Mesenchymal stem cell (in vitro differentiated cells and primary cell): ENCODE data around the gene CEACAM16.
A peak's percentile ranks its signal among the peaks of the same experiment; 100 is the strongest.

ENCODE experiments used
- DNase-seq: peaks from one replicate; pipeline ENCODE4 v3.0.0-alpha.2; 2013
- H2AFZ ChIP-seq: one replicate; pipeline ENCODE4 v1.6.1; 2013; ENCODE audit warnings: low read depth, mild to moderate bottlenecking, control low read depth, inconsistent platforms, low read length, moderate library complexity
- H2AK5ac ChIP-seq: 2 replicates; pipeline ENCODE4 v1.6.1; 2013; ENCODE audit warnings: low read length, moderate library complexity, mild to moderate bottlenecking, inconsistent platforms; ENCODE audit not compliant: severe bottlenecking
- H2BK120ac ChIP-seq: one replicate; pipeline ENCODE4 v1.6.1; 2013; ENCODE audit warnings: low read depth, mild to moderate bottlenecking, inconsistent platforms, low read length, moderate library complexity
- H2BK12ac ChIP-seq, 2 experiments: one replicate each; pipeline ENCODE4 v1.6.1; 2013; ENCODE audit warnings: inconsistent platforms in 2 of 2, low read length in 2 of 2, mild to moderate bottlenecking in 2 of 2, moderate library complexity in 2 of 2, control low read depth in 1 of 2
- H2BK15ac ChIP-seq: one replicate; pipeline ENCODE4 v1.6.1; 2013; ENCODE audit warnings: mild to moderate bottlenecking, low read depth, inconsistent platforms; ENCODE audit not compliant: poor library complexity, severe bottlenecking
- H2BK5ac ChIP-seq: 2 replicates; pipeline ENCODE4 v1.6.1; 2013; ENCODE audit warnings: low read depth, mild to moderate bottlenecking, low read length, control low read depth, inconsistent platforms; ENCODE audit not compliant: poor library complexity, severe bottlenecking
- H3K14ac ChIP-seq, 2 experiments: one replicate each; pipeline ENCODE4 v1.6.1; 2013; ENCODE audit warnings: inconsistent platforms in 2 of 2, low read length in 2 of 2, control low read depth in 1 of 2, mild to moderate bottlenecking in 1 of 2, moderate library complexity in 1 of 2
- H3K18ac ChIP-seq, 2 experiments: one replicate each; pipeline ENCODE4 v1.6.1; 2013; ENCODE audit warnings: inconsistent platforms in 2 of 2, low read length in 2 of 2, control low read depth in 1 of 2, low read depth in 1 of 2, mild to moderate bottlenecking in 1 of 2
- H3K23ac ChIP-seq, 2 experiments: one replicate each; pipeline ENCODE4 v1.6.1; 2013; ENCODE audit warnings: inconsistent platforms in 2 of 2, low read length in 2 of 2, mild to moderate bottlenecking in 2 of 2, moderate library complexity in 2 of 2, control low read depth in 1 of 2
- H3K27ac ChIP-seq: 2 replicates; pipeline ENCODE4 v1.5.1; 2013; ENCODE audit warnings: mild to moderate bottlenecking, moderate library complexity, low read length, control low read depth, inconsistent platforms; ENCODE audit not compliant: poor library complexity, severe bottlenecking
- H3K27me3 ChIP-seq, 2 experiments: 2 replicates each; pipeline versions ENCODE4 v1.6.1 to v1.7.0; 2013; ENCODE audit warnings: low read length in 2 of 2, mild to moderate bottlenecking in 2 of 2, moderate library complexity in 2 of 2, control low read depth in 1 of 2, inconsistent platforms in 1 of 2; ENCODE audit not compliant: control insufficient read depth in 1 of 2, insufficient read depth in 1 of 2
- H3K36me3 ChIP-seq, 2 experiments: 2 replicates each; pipeline versions ENCODE4 v1.6.1 to v1.7.0; 2013; ENCODE audit warnings: low read length in 2 of 2, control low read depth in 1 of 2, inconsistent platforms in 1 of 2, low read depth in 1 of 2, mild to moderate bottlenecking in 1 of 2; ENCODE audit not compliant: insufficient read depth in 2 of 2, control insufficient read depth in 1 of 2
- H3K4ac ChIP-seq, 2 experiments: one replicate each; pipeline ENCODE4 v1.6.1; 2013; ENCODE audit warnings: inconsistent platforms in 2 of 2, low read length in 2 of 2, mild to moderate bottlenecking in 2 of 2, moderate library complexity in 2 of 2, control low read depth in 1 of 2, low read depth in 1 of 2
- H3K4me1 ChIP-seq: 2 replicates; pipeline ENCODE4 v1.6.1; 2013; ENCODE audit warnings: low read depth, low read length, control low read depth; ENCODE audit not compliant: control insufficient read depth, insufficient read depth
- H3K4me2 ChIP-seq: 2 replicates; pipeline ENCODE4 v1.6.1; 2013; ENCODE audit warnings: low read length, mild to moderate bottlenecking, inconsistent platforms; ENCODE audit not compliant: poor library complexity, severe bottlenecking
- H3K4me3 ChIP-seq, 2 experiments: 2 replicates each; pipeline versions ENCODE4 v1.5.1 to v1.7.0; 2013; ENCODE audit warnings: low read length in 2 of 2, mild to moderate bottlenecking in 2 of 2, control low read depth in 1 of 2, low read depth in 1 of 2; ENCODE audit not compliant: insufficient read depth in 1 of 2
- H3K79me1 ChIP-seq: replicated peaks from 2 replicates; pipeline ENCODE4 v1.6.1; 2013; ENCODE audit warnings: mild to moderate bottlenecking, control low read depth, low read length, inconsistent platforms; ENCODE audit not compliant: poor library complexity, severe bottlenecking
- H3K9ac ChIP-seq: 2 replicates; pipeline ENCODE4 v1.7.0; 2013; ENCODE audit warnings: mild to moderate bottlenecking, low read length, moderate library complexity
- H3K9me3 ChIP-seq: 2 replicates; pipeline ENCODE4 v1.7.0; 2013; ENCODE audit warnings: mild to moderate bottlenecking, low read length; ENCODE audit not compliant: control insufficient read depth
- H4K8ac ChIP-seq: one replicate; pipeline ENCODE4 v1.6.1; 2013; ENCODE audit warnings: inconsistent platforms, mild to moderate bottlenecking, low read length, moderate library complexity
- H4K91ac ChIP-seq: one replicate; pipeline ENCODE4 v1.6.1; 2013; ENCODE audit warnings: mild to moderate bottlenecking, low read length, inconsistent platforms
- WGBS: methylation state at CpG from one replicate; pipeline ENCODE4 v1.1.7; 2013; ENCODE audit warnings: mixed read lengths; 5-methylcytosine and 5-hydroxymethylcytosine counted together

Gene CEACAM16

DNA sequence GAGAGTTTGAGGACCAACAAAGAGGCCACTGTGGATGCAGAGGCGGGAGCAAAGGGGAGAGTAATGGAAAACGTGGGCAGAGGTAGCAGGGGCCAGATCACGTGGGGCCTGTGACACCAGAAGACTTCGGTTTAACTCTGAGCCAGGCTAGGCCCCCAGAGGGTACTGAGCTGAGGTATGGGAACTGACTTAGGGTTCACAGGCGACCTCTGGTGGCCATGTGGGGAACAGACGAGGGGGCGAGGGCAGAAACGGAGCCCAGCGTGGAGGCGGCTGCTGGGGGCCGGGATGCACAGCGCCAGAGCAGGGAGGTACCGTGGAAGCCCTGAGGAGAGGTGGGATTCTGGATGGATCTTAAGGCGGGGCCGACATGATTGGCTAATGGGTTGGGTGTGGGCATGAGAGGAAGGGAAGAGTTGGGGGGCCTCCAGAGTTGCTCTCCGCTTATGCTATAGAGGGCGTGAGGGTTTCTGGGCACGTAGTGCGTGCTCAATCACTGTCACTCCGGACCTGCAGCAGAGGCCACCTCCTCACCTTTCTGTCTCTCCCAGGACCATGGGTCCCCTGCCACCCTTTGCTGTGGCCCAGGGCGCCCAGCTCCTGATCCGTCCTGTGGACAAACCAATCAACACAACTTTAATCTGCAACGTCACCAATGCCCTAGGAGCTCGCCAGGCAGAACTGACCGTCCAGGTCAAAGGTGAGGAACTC is 41.6 kb upstream of the CEACAM16 start:
- peak overlapping the region in 1 of 2 experiments; percentile 4 for H3K4me3 ChIP-seq
- H3K4me2 ChIP-seq, result no peak overlapping the region
- H3K36me3 ChIP-seq, result peaks cover 70 to 85% of the 10 kb centered on the region in 2 experiments
- H3K4ac ChIP-seq, result no peak overlapping the region
- H3K27ac ChIP-seq, result no peak overlapping the region
- H3K9ac ChIP-seq, result no peak overlapping the region
- H2AK5ac ChIP-seq, result no peak overlapping the region
- H3K23ac ChIP-seq, result no peak overlapping the region
- H2AFZ ChIP-seq, result no peak overlapping the region
- no peak overlapping the region for H2BK120ac ChIP-seq
- H2BK15ac ChIP-seq, result no peak overlapping the region
- H2BK12ac ChIP-seq, result no peak overlapping the region
- no peaks in the 10 kb centered on the region for H3K27me3 ChIP-seq
- no peak overlapping the region for H2BK5ac ChIP-seq
- peaks cover 39% of the 10 kb centered on the region for H3K79me1 ChIP-seq
- no peak overlapping the region for H3K14ac ChIP-seq
- no peaks in the 10 kb centered on the region for H3K9me3 ChIP-seq
- no peak overlapping the region for H4K91ac ChIP-seq
- peaks cover 7% of the 10 kb centered on the region for H3K4me1 ChIP-seq
- 59% methylated on average over 24 of the region's 25 CpGs for WGBS
- no peak overlapping the region for H3K18ac ChIP-seq
- H4K8ac ChIP-seq, result no peak overlapping the region
- DNase-seq, result peak; percentile 68

DNA sequence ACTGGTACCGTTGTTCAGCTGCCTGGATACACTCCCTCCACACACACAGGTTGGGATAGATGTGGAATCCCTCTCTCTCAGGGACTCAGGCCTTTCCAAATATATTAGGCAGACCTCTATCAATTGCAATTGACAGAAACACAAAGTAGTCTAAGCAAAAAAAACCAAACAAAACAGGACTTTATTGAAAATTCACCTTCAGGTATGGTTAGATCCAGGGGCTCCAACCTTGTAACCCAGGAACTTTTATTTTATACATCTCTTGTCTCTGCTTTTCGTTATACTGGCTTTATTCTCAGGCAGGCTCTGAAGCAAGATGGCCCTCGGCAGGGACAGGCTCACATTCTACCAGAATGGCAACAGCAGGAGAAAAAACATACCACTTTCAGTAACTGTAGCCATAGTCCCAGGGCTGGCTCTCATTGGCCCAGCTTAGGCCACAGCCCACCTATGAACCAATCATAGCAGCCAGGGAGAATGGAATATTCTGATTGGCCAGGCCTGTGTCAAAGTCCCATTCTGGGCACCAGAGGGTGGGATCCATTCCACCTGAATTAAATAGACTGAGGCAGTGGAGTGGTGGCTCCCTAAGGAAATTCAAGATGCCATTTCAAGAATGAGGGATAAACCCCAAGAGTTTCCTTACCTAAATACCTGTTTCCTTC is 40.8 kb upstream of the CEACAM16 start:
- no peak overlapping the region for H4K8ac ChIP-seq
- DNase-seq, result no peak
- WGBS, result 94% methylated on average over 3 of the region's 3 CpGs
- no peak overlapping the region for H3K18ac ChIP-seq
- H3K4me2 ChIP-seq, result no peak overlapping the region
- no peak overlapping the region for H2BK120ac ChIP-seq
- no peak overlapping the region for H3K9ac ChIP-seq
- no peak overlapping the region for H3K4me3 ChIP-seq
- no peak overlapping the region for H2BK5ac ChIP-seq
- H3K27ac ChIP-seq, result no peak overlapping the region
- H2BK12ac ChIP-seq, result no peak overlapping the region
- no peak overlapping the region for H3K14ac ChIP-seq
- peaks cover 7% of the 10 kb centered on the region for H3K4me1 ChIP-seq
- H4K91ac ChIP-seq, result no peak overlapping the region
- H3K9me3 ChIP-seq, result no peaks in the 10 kb centered on the region
- H3K36me3 ChIP-seq, result peaks cover 65 to 88% of the 10 kb centered on the region in 2 experiments
- no peak overlapping the region for H2BK15ac ChIP-seq
- H3K27me3 ChIP-seq, result no peaks in the 10 kb centered on the region
- H2AFZ ChIP-seq, result no peak overlapping the region
- no peak overlapping the region for H2AK5ac ChIP-seq
- H3K79me1 ChIP-seq, result peaks cover 37% of the 10 kb centered on the region
- H3K4ac ChIP-seq, result no peak overlapping the region
- H3K23ac ChIP-seq, result no peak overlapping the region

- Histone ChIP-seq H2BK120ac (no peak overlapping the region), H3K36me3 (peaks cover 68 to 79% of the 10 kb centered on the region in 2 experiments), H2BK5ac (no peak overlapping the region), H2BK15ac (no peak overlapping the region), H3K9me3 (no peaks in the 10 kb centered on the region), H2AFZ (no peak overlapping the region), H3K4me3 (no peak overlapping the region), H3K4me1 (peaks cover 3% of the 10 kb centered on the region), H3K14ac (no peak overlapping the region), H3K27me3 (no peaks in the 10 kb centered on the region), H3K4ac (no peak overlapping the region), H2AK5ac (no peak overlapping the region), H3K18ac (no peak overlapping the region), H4K8ac (no peak overlapping the region), H3K9ac (no peak overlapping the region), H2BK12ac (no peak overlapping the region), H4K91ac (no peak overlapping the region), H3K4me2 (no peak overlapping the region), H3K23ac (no peak overlapping the region), H3K79me1 (peaks cover 25% of the 10 kb centered on the region), H3K27ac (no peak overlapping the region)
- WGBS, result 93% methylated on average over 4 of the region's 4 CpGs
- DNase-seq, result no peak
Measured at GRCh38 chr19:44660081-44660480, 38.9 kb upstream of the CEACAM16 start.

DNA sequence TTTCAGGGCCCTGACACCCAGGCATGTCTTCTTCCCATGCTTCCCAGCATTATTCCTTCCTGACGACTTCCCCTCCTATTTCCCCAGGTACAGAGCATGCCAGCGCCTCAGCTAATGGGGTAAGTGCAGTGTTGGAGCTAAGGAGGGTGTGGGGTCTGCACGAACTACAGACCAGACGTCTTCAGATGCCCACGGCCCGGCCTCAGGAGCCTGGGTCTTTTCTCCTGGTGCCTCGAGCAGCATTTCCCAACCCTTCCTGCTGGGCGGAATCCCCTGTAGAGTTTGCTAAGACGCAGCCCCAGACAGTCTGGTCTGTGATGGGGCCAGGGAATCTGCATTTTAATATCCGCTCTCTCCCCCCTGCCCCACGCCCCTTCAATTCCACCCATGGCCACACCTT is 37.7 kb upstream of the CEACAM16 start:
- Histone ChIP-seq H3K4me2 (no peak overlapping the region), H3K27ac (no peak overlapping the region), H3K27me3 (no peaks in the 10 kb centered on the region), H2BK120ac (no peak overlapping the region), H3K4me3 (no peak overlapping the region), H3K9ac (no peak overlapping the region), H4K91ac (no peak overlapping the region), H2BK12ac (no peak overlapping the region), H2AFZ (no peak overlapping the region), H2BK15ac (no peak overlapping the region), H3K4ac (no peak overlapping the region), H3K23ac (no peak overlapping the region), H3K9me3 (no peaks in the 10 kb centered on the region), H4K8ac (no peak overlapping the region), H2AK5ac (no peak overlapping the region), H2BK5ac (no peak overlapping the region), H3K14ac (no peak overlapping the region), H3K36me3 (peaks cover 57 to 72% of the 10 kb centered on the region in 2 experiments), H3K18ac (no peak overlapping the region), H3K79me1 (peaks cover 25% of the 10 kb centered on the region), H3K4me1 (peaks cover 3% of the 10 kb centered on the region)
- DNase-seq, result no peak
- 96% methylated on average over 8 of the region's 11 CpGs for WGBS
